Measurements from ENCODE around the gene KATNAL2.

GRCh38 chr18:46891742-46892214 is 25.6 kb upstream of the KATNAL2 start:
- TF ChIP-seq GATA2 (IDR thresholded peaks at IDR 0.05; ENCODE audit: low read depth, low read length) = no peak
- no peak for TF ChIP-seq GATA3 (IDR thresholded peaks at IDR 0.05; ENCODE audit: low read depth, low read length)
